Measurements from ENCODE around the gene BRSK1. TPM values are rescaled to one million over a fixed set of nuclear protein-coding genes. Genes with fewer than 3 reads are reported as not detected.
A peak's percentile ranks its signal among the peaks of the same experiment; 100 is the strongest.

BRSK1 gene
- total and polyA plus RNA-seq, 9 donors, result 5.4 to 13.7 (median 10.4) TPM

- H3K27ac ChIP-seq (ENCODE audit: low read length), result no peak overlapping the region
- 88% methylated on average over 23 of the region's 39 CpGs for WGBS (ENCODE audit: insufficient coverage)
- no peaks in the 10 kb centered on the region for H3K9me3 ChIP-seq (replicated peaks; ENCODE audit: control insufficient read depth, low read depth, low read length)
These were observed 20.6 kb downstream of the BRSK1 start for GRCh38 chr19:55304279-55304978.

GRCh38 chr19:55304980-55305379 is 21.2 kb downstream of the BRSK1 start:
- no peaks in the 10 kb centered on the region for H3K27me3 ChIP-seq (ENCODE audit: control insufficient read depth, insufficient read depth, low read length)
- 76% methylated on average over 8 of the region's 14 CpGs for WGBS (ENCODE audit: insufficient coverage)
- H3K36me3 ChIP-seq (ENCODE audit: control insufficient read depth, insufficient read depth, low read length), result peaks cover 37% of the 10 kb centered on the region
- no peak overlapping the region for H3K4me3 ChIP-seq (ENCODE audit: low read length)
- peaks cover 11% of the 10 kb centered on the region for H3K4me1 ChIP-seq (ENCODE audit: control insufficient read depth, insufficient read depth, low read length)
- no peak for DNase-seq
- H3K27ac ChIP-seq (ENCODE audit: low read length), result no peak overlapping the region
- H3K9me3 ChIP-seq (replicated peaks; ENCODE audit: control insufficient read depth, low read depth, low read length), result no peaks in the 10 kb centered on the region

More at GRCh38 chr19:55304279-55304978, 20.6 kb downstream of the BRSK1 start:
- peak; percentile 50 for DNase-seq
- no peaks in the 10 kb centered on the region for H3K27me3 ChIP-seq (ENCODE audit: control insufficient read depth, insufficient read depth, low read length)
- no peak overlapping the region for H3K4me3 ChIP-seq (ENCODE audit: low read length)
- H3K4me1 ChIP-seq (ENCODE audit: control insufficient read depth, insufficient read depth, low read length), result peaks cover 11% of the 10 kb centered on the region
- H3K36me3 ChIP-seq (ENCODE audit: control insufficient read depth, insufficient read depth, low read length), result peaks cover 41% of the 10 kb centered on the region

- Histone ChIP-seq H3K4me3 (ENCODE audit: low read length) (no peak overlapping the region), H3K4me1 (ENCODE audit: control insufficient read depth, insufficient read depth, low read length) (peaks cover 11% of the 10 kb centered on the region), H3K27ac (ENCODE audit: low read length) (no peak overlapping the region), H3K36me3 (ENCODE audit: control insufficient read depth, insufficient read depth, low read length) (peaks cover 36% of the 10 kb centered on the region), H3K27me3 (ENCODE audit: control insufficient read depth, insufficient read depth, low read length) (no peaks in the 10 kb centered on the region), H3K9me3 (replicated peaks; ENCODE audit: control insufficient read depth, low read depth, low read length) (no peaks in the 10 kb centered on the region)
- DNase-seq, result peak; percentile 63
- WGBS (ENCODE audit: insufficient coverage), result 67% methylated on average over 8 of the region's 9 CpGs
These were observed 21.7 kb downstream of the BRSK1 start for GRCh38 chr19:55305491-55305890.

GRCh38 chr19:55305983-55306562 is 22.3 kb downstream of the BRSK1 start:
- 87% methylated on average over 17 of the region's 17 CpGs for WGBS (ENCODE audit: insufficient coverage)
- Histone ChIP-seq H3K9me3 (replicated peaks; ENCODE audit: control insufficient read depth, low read depth, low read length) (no peaks in the 10 kb centered on the region), H3K36me3 (ENCODE audit: control insufficient read depth, insufficient read depth, low read length) (peaks cover 36% of the 10 kb centered on the region), H3K27ac (ENCODE audit: low read length) (no peak overlapping the region), H3K27me3 (ENCODE audit: control insufficient read depth, insufficient read depth, low read length) (no peaks in the 10 kb centered on the region), H3K4me3 (ENCODE audit: low read length) (no peak overlapping the region), H3K4me1 (ENCODE audit: control insufficient read depth, insufficient read depth, low read length) (peaks cover 11% of the 10 kb centered on the region)
- DNase-seq, result no peak

- no peak for DNase-seq
- no peaks in the 10 kb centered on the region for H3K27me3 ChIP-seq (ENCODE audit: control insufficient read depth, insufficient read depth, low read length)
- H3K4me3 ChIP-seq (ENCODE audit: low read length), result no peak overlapping the region
- WGBS (ENCODE audit: insufficient coverage), result no CpG with 5 or more reads among the region's 3 CpGs
- H3K4me1 ChIP-seq (ENCODE audit: control insufficient read depth, insufficient read depth, low read length), result peaks cover 6% of the 10 kb centered on the region
- H3K27ac ChIP-seq (ENCODE audit: low read length), result no peak overlapping the region
- H3K36me3 ChIP-seq (ENCODE audit: control insufficient read depth, insufficient read depth, low read length), result peaks cover 36% of the 10 kb centered on the region
- no peaks in the 10 kb centered on the region for H3K9me3 ChIP-seq (replicated peaks; ENCODE audit: control insufficient read depth, low read depth, low read length)
These were observed 22.9 kb downstream of the BRSK1 start for GRCh38 chr19:55306712-55307111.

GRCh38 chr19:55308281-55308680 is 24.5 kb downstream of the BRSK1 start:
- DNase-seq, result no peak
- Histone ChIP-seq H3K27ac (ENCODE audit: low read length) (no peak overlapping the region), H3K36me3 (ENCODE audit: control insufficient read depth, insufficient read depth, low read length) (peaks cover 30% of the 10 kb centered on the region), H3K4me1 (ENCODE audit: control insufficient read depth, insufficient read depth, low read length) (no peaks in the 10 kb centered on the region), H3K9me3 (replicated peaks; ENCODE audit: control insufficient read depth, low read depth, low read length) (no peaks in the 10 kb centered on the region), H3K4me3 (ENCODE audit: low read length) (no peak overlapping the region), H3K27me3 (ENCODE audit: control insufficient read depth, insufficient read depth, low read length) (no peaks in the 10 kb centered on the region)
- WGBS (ENCODE audit: insufficient coverage), result 88% methylated on average over 6 of the region's 11 CpGs

- no peak overlapping the region for H3K27ac ChIP-seq (ENCODE audit: low read length)
- peaks cover 24% of the 10 kb centered on the region for H3K36me3 ChIP-seq (ENCODE audit: control insufficient read depth, insufficient read depth, low read length)
- no peaks in the 10 kb centered on the region for H3K9me3 ChIP-seq (replicated peaks; ENCODE audit: control insufficient read depth, low read depth, low read length)
- 81% methylated on average over 5 of the region's 5 CpGs for WGBS (ENCODE audit: insufficient coverage)
- H3K4me1 ChIP-seq (ENCODE audit: control insufficient read depth, insufficient read depth, low read length), result no peaks in the 10 kb centered on the region
- no peak overlapping the region for H3K4me3 ChIP-seq (ENCODE audit: low read length)
- H3K27me3 ChIP-seq (ENCODE audit: control insufficient read depth, insufficient read depth, low read length), result no peaks in the 10 kb centered on the region
- DNase-seq, result no peak
These were observed 25.7 kb downstream of the BRSK1 start for GRCh38 chr19:55309448-55309847.

- no peaks in the 10 kb centered on the region for H3K27me3 ChIP-seq (ENCODE audit: control insufficient read depth, insufficient read depth, low read length)
- H3K36me3 ChIP-seq (ENCODE audit: control insufficient read depth, insufficient read depth, low read length), result peaks cover 19% of the 10 kb centered on the region
- H3K27ac ChIP-seq (ENCODE audit: low read length), result no peak overlapping the region
- no peaks in the 10 kb centered on the region for H3K4me1 ChIP-seq (ENCODE audit: control insufficient read depth, insufficient read depth, low read length)
- 57% methylated on average over 5 of the region's 7 CpGs for WGBS (ENCODE audit: insufficient coverage)
- H3K4me3 ChIP-seq (ENCODE audit: low read length), result no peak overlapping the region
- no peaks in the 10 kb centered on the region for H3K9me3 ChIP-seq (replicated peaks; ENCODE audit: control insufficient read depth, low read depth, low read length)
- no peak for DNase-seq
These were observed 26.7 kb downstream of the BRSK1 start for GRCh38 chr19:55310498-55310897.

GRCh38 chr19:55311397-55311796 is 27.6 kb downstream of the BRSK1 start:
- Histone ChIP-seq H3K27ac (ENCODE audit: low read length) (no peak overlapping the region), H3K4me3 (ENCODE audit: low read length) (no peak overlapping the region), H3K27me3 (ENCODE audit: control insufficient read depth, insufficient read depth, low read length) (no peaks in the 10 kb centered on the region), H3K36me3 (ENCODE audit: control insufficient read depth, insufficient read depth, low read length) (peaks cover 13% of the 10 kb centered on the region), H3K9me3 (replicated peaks; ENCODE audit: control insufficient read depth, low read depth, low read length) (no peaks in the 10 kb centered on the region), H3K4me1 (ENCODE audit: control insufficient read depth, insufficient read depth, low read length) (no peaks in the 10 kb centered on the region)
- 83% methylated on average over 8 of the region's 9 CpGs for WGBS (ENCODE audit: insufficient coverage)
- DNase-seq, result no peak

- H3K4me3 ChIP-seq (ENCODE audit: low read length), result no peak overlapping the region
- no peak for DNase-seq
- no peak overlapping the region for H3K27ac ChIP-seq (ENCODE audit: low read length)
- H3K36me3 ChIP-seq (ENCODE audit: control insufficient read depth, insufficient read depth, low read length), result peaks cover 9% of the 10 kb centered on the region
- H3K4me1 ChIP-seq (ENCODE audit: control insufficient read depth, insufficient read depth, low read length), result no peaks in the 10 kb centered on the region
- H3K9me3 ChIP-seq (replicated peaks; ENCODE audit: control insufficient read depth, low read depth, low read length), result no peaks in the 10 kb centered on the region
- 85% methylated on average over 10 of the region's 18 CpGs for WGBS (ENCODE audit: insufficient coverage)
- H3K27me3 ChIP-seq (ENCODE audit: control insufficient read depth, insufficient read depth, low read length), result no peaks in the 10 kb centered on the region
These were observed 28.0 kb downstream of the BRSK1 start for GRCh38 chr19:55311797-55312196.

Data from muscle of leg (tissue), 11 donors.